ENCODE measurements around the gene ATP5PD.

- TF ChIP-seq, protein P1, sequence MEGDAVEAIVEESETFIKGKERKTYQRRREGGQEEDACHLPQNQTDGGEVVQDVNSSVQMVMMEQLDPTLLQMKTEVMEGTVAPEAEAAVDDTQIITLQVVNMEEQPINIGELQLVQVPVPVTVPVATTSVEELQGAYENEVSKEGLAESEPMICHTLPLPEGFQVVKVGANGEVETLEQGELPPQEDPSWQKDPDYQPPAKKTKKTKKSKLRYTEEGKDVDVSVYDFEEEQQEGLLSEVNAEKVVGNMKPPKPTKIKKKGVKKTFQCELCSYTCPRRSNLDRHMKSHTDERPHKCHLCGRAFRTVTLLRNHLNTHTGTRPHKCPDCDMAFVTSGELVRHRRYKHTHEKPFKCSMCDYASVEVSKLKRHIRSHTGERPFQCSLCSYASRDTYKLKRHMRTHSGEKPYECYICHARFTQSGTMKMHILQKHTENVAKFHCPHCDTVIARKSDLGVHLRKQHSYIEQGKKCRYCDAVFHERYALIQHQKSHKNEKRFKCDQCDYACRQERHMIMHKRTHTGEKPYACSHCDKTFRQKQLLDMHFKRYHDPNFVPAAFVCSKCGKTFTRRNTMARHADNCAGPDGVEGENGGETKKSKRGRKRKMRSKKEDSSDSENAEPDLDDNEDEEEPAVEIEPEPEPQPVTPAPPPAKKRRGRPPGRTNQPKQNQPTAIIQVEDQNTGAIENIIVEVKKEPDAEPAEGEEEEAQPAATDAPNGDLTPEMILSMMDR (IDR thresholded peaks at IDR 0.05), result no peak
- TF ChIP-seq EZH2 (IDR thresholded peaks at IDR 0.05; ENCODE audit: borderline replicate concordance, insufficient read depth, low read depth, low read length, poor library complexity, severe bottlenecking), result no peak
Observed at GRCh38 chr17:75087182-75087557, 40.4 kb upstream of the ATP5PD start.

All from B cell (primary cell).